Purkinje cell (primary cell): ENCODE results near the gene SUN5. TPM values are rescaled to one million over a fixed set of nuclear protein-coding genes. Genes with fewer than 3 reads are reported as not detected.

ENCODE experiments used
- polyA plus RNA-seq: library from polyadenylated mRNA; unstranded; fragments of >200 nt; fragmentation: Nextera tagmentation; gene quantifications from 2 replicates; pipeline ENCODE4 v1.2.1, GENCODE V29; 2014

SUN5 gene, protein sequence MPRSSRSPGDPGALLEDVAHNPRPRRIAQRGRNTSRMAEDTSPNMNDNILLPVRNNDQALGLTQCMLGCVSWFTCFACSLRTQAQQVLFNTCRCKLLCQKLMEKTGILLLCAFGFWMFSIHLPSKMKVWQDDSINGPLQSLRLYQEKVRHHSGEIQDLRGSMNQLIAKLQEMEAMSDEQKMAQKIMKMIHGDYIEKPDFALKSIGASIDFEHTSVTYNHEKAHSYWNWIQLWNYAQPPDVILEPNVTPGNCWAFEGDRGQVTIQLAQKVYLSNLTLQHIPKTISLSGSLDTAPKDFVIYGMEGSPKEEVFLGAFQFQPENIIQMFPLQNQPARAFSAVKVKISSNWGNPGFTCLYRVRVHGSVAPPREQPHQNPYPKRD
- polyA plus RNA-seq = not detected in 2 replicates

DNA sequence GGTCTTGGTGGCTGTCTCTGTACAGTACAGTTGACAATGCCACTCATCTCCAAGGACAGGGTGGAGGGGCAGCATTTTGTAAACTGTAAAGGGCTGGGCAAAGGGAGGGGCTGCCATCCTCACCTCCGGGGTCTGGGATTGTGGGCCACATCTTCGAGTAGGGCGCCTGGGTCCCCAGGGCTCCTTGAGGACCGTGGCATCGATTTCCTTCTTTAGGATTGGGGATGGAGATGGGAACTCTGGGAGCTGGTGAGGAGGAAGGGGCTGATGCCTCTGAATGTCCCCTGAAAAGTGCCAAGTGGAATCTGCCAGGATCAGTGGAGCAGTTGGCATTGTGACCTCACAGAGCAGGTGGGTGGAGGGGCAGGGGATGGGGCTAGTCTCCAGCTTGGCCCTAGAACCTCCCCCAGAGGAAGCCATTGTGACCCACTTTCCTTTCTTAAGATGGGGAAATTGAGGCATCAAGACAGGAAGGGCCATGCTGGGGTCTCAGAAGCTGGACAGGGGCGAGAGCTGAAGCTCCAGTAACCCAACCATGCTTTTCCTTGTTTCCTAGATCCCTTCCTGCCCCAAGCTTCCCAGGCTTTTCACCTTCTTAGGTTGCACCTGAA is at the start of gene SUN5:
TSS of gene SUN5 (minus strand) at position 293 of the 611 bp plus-strand sequence. CDS start at position 200, 93 bp downstream.

DNA sequence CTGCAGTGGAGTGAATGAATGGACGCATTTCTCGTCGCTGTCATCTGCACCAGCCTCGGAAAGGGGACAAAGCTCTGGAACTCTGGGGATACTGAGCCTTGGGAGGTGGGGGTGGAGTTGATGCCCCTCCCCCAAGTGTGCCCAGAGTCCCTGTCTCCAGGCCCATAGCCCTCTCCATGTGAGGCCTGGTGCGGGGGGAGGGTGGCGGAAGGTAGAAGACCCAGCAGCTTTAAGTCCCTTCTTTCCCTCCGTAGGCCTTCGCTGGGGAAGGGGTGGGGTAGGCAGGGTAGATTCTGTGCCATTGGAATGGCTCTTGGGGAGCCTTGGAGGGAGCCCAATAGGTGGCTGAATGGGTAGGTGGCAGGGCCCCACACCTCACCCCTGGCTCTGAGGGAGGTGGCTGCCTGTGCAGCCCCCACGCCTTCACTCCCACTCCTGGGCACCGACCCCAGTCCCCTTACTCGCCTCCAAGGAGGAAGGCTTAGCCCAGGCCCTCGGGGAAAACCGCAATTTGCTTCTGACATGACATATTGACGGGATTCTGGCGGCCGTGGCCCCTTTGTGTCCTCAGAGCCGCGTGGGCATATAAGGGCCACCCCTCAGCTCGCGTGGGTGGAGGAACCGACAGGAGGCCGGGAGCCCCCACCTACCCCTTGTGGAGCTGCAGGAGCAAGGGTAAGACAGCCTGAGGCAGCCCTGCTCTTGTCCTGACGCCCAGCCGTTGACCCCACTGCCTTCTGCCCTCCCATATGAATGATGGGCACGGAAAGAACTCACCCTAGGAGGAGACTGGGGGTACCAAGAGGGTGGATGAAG is 49.3 kb upstream of the SUN5 start, which contains the start of gene BPIFB3:
TSS of gene BPIFB3 (plus strand) at position 613 of the 816 bp plus-strand sequence. CDS start 1,533 bp downstream, outside the sequence.

DNA sequence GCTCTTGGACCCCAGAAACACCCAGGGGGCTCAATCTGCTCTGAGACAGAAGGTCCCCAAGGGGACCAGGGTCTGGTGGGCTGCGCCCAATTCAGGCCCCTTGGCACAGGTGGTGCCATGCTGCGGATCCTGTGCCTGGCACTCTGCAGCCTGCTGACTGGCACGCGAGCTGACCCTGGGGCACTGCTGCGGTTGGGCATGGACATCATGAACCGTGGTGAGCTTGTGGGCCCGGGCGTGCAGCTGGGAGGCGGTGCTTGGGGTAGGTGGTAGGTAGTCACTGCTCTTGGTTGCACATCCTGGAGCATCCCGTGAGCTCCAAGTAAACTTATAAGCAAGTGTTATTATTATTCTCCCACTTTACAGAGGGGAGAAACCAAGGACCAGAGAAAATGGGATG is 27.3 kb upstream of the SUN5 start, which contains the start of gene BPIFB6:
TSS of gene BPIFB6 (plus strand) at position 118 of the 400 bp plus-strand sequence. CDS start at position 118, 0 bp downstream.

DNA sequence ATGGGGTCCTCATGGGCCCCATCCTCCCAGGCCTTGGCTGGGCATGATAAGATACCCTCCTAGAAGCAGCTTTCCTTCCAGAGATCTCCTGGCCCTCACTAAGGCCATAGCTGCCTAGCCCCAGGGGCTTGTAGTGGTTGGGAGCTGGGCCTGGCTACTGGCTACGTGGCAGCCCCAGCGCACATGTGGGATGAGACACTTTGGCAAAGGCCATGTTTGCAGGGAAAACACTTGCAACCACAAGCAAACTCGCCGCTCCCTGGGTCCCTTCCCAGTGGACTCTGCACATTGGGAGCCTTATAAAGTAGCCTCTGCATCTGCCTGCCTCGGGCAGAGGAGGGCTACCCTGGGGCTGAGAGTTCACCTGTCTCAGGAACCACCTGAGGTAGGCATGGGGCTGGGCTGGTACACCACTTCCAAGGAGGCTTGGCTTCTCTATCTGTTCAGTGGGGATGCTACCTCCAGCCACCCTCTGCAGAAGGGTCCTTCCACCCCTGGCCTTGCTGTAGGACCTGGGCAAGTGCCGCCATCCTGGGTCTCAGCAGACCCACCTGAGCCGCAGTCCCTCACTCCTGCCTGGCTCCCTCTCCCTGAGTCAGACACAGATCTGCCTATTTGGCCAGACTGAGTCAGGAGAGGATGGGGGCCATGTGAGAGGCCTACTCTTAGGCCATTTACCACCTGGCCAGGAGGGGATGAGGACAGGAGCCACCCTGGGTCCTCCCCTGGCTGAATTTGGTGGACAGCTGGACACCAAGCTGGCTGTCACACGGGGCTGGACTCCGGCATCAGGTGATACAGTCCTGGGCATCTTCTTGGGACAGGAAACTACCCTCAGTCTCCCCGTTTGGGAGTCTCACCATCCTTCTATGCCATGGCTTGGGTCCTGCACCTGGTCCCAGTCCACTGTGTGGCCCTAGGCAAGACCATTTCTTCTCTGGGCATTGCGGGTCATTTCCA is 3.4 kb upstream of the SUN5 start, which contains the start of gene BPIFB2:
TSS of gene BPIFB2 (plus strand) at position 329 of the 960 bp plus-strand sequence. CDS start 871 bp downstream, outside the sequence.

Other genes starting within 250 kb of the SUN5 start
- gene DNMT3B, start 242.0 kb downstream of the SUN5 start, polyA plus RNA-seq = not detected in 2 replicates
- gene MAPRE1, start 184.5 kb downstream of the SUN5 start, polyA plus RNA-seq = 18.1 and 24.0 TPM in 2 replicates
- gene EFCAB8, start 145.5 kb downstream of the SUN5 start, polyA plus RNA-seq = not detected in 2 replicates
- not detected in 2 replicates for gene BPIFB2, start 3.3 kb upstream of the SUN5 start, polyA plus RNA-seq
- not detected in 2 replicates for gene BPIFB6, start 27.2 kb upstream of the SUN5 start, polyA plus RNA-seq
- gene BPIFB3, start 49.5 kb upstream of the SUN5 start, polyA plus RNA-seq = not detected in 2 replicates
- gene BPIFB4, start 75.2 kb upstream of the SUN5 start, polyA plus RNA-seq = not detected in 2 replicates
- gene BPIFA2, start 163.7 kb upstream of the SUN5 start, polyA plus RNA-seq = not detected in 2 replicates
- gene BPIFA3, start 212.9 kb upstream of the SUN5 start, polyA plus RNA-seq = not detected in 2 replicates
- not detected in 2 replicates for gene BPIFA1, start 231.6 kb upstream of the SUN5 start, polyA plus RNA-seq